ENCODE results near the gene APOBEC3C. TPM values are rescaled to one million over a fixed set of nuclear protein-coding genes. Genes with fewer than 3 reads are reported as not detected.

Gene APOBEC3C
- total RNA-seq (10 to 100 TPM; 25.7 to 36.1 TPM), polyA plus RNA-seq (ENCODE audit: insufficient read length in 6 of 6) (10 to 100 TPM; 22.3 to 27.8 (median 25.9) TPM)
- long read RNA-seq, donor 1, transcript APOBEC3C-201 (4 exons, 2,818 nt) = major isoform, 14 of 20 reads
- long read RNA-seq, donor 1, partial matches to known transcripts = 6 of 20 reads
- long read RNA-seq, donor 1, other reads (novel, unspliced or antisense) = 0 of 20 reads
- long read RNA-seq, donor 2, transcript APOBEC3C-201 (4 exons, 2,818 nt) = major isoform, 14 of 24 reads
- long read RNA-seq, donor 2, partial matches to known transcripts = 9 of 24 reads
- long read RNA-seq, donor 2, other reads (novel, unspliced or antisense) = 0 of 24 reads
- long read RNA-seq, donor 3, transcript APOBEC3C-201 (4 exons, 2,818 nt) = major isoform, 5 of 7 reads
- long read RNA-seq, donor 3, partial matches to known transcripts = 0 of 7 reads
- long read RNA-seq, donor 3, other reads (novel, unspliced or antisense) = 0 of 7 reads
- long read RNA-seq, donor 4, transcript APOBEC3C-201 (4 exons, 2,818 nt) = major isoform, 39 of 41 reads
- long read RNA-seq, donor 4, partial matches to known transcripts = 2 of 41 reads
- long read RNA-seq, donor 4, other reads (novel, unspliced or antisense) = 0 of 41 reads
- long read RNA-seq, donor 5, transcript APOBEC3C-201 (4 exons, 2,818 nt) = major isoform, 14 of 22 reads
- long read RNA-seq, donor 5, partial matches to known transcripts = 8 of 22 reads
- long read RNA-seq, donor 5, other reads (novel, unspliced or antisense) = 0 of 22 reads
- long read RNA-seq, donor 6, transcript APOBEC3C-201 (4 exons, 2,818 nt) = major isoform, 12 of 21 reads
- long read RNA-seq, donor 6, partial matches to known transcripts = 9 of 21 reads
- long read RNA-seq, donor 6, other reads (novel, unspliced or antisense) = 0 of 21 reads
- long read RNA-seq, donor 7, transcript APOBEC3C-201 (4 exons, 2,818 nt) = major isoform, 9 of 9 reads
- long read RNA-seq, donor 7, partial matches to known transcripts = 0 of 9 reads
- long read RNA-seq, donor 7, other reads (novel, unspliced or antisense) = 0 of 9 reads
- long read RNA-seq, donor 8, transcript APOBEC3C-201 (4 exons, 2,818 nt) = major isoform, 9 of 9 reads
- long read RNA-seq, donor 8, partial matches to known transcripts = 0 of 9 reads
- long read RNA-seq, donor 8, other reads (novel, unspliced or antisense) = 0 of 9 reads
- long read RNA-seq, donor 9 = 0 reads
- long read RNA-seq, donor 10, transcript APOBEC3C-201 (4 exons, 2,818 nt) = major isoform, 60 of 66 reads
- long read RNA-seq, donor 10, partial matches to known transcripts = 3 of 66 reads
- long read RNA-seq, donor 10, other reads (novel, unspliced or antisense) = 2 of 66 reads
- long read RNA-seq, donor 11, transcript APOBEC3C-201 (4 exons, 2,818 nt) = major isoform, 5 of 5 reads
- long read RNA-seq, donor 11, partial matches to known transcripts = 0 of 5 reads
- long read RNA-seq, donor 11, other reads (novel, unspliced or antisense) = 0 of 5 reads
- long read RNA-seq, donor 12, transcript APOBEC3C-201 (4 exons, 2,818 nt) = major isoform, 8 of 8 reads
- long read RNA-seq, donor 12, partial matches to known transcripts = 0 of 8 reads
- long read RNA-seq, donor 12, other reads (novel, unspliced or antisense) = 0 of 8 reads

GRCh38 chr22:39013942-39014722 lies at the start of gene APOBEC3C:
Gene APOBEC3C (plus strand): TSS chr22:39014257. CDS start chr22:39014363, 106 bp downstream.
- peak; percentile 68 to 86 (median 82) for DNase-seq
- no peak for TF ChIP-seq CTCF (IDR thresholded peaks at IDR 0.05)
- Histone ChIP-seq H3K4me3 (peak within 1 kb of the TSS; percentile 32 to 47), H3K4me1 (peaks cover 0 to 21% of the 10 kb centered on the region in 2 donors), H3K27me3 (no peaks in the 10 kb centered on the region), H3K9me3 (no peaks in the 10 kb centered on the region), H3K27ac (peak within 1 kb of the TSS; percentile 77 to 84), H3K36me3 (peaks cover 0 to 7% of the 10 kb centered on the region in 2 donors)
- intact Hi-C loops (cut with DNase I) = no loop called here
- ATAC-seq = peak; percentile 98

GRCh38 chr22:38964306-38964705 lies 49.8 kb upstream of the APOBEC3C start:
- Histone ChIP-seq H3K27me3 (no peaks in the 10 kb centered on the region), H3K9me3 (no peaks in the 10 kb centered on the region), H3K36me3 (no peaks in the 10 kb centered on the region), H3K4me3 (no peak overlapping the region), H3K27ac (no peak overlapping the region), H3K4me1 (peaks cover 0 to 26% of the 10 kb centered on the region in 2 donors)
- ATAC-seq = no peak
- no peak for TF ChIP-seq CTCF (IDR thresholded peaks at IDR 0.05)
- DNase-seq = no peak
- intact Hi-C loops (cut with DNase I) = no loop called here

GRCh38 chr22:38964989-38965388 lies 49.1 kb upstream of the APOBEC3C start:
- no peak for TF ChIP-seq CTCF (IDR thresholded peaks at IDR 0.05)
- H3K4me3 ChIP-seq = no peak overlapping the region
- ATAC-seq = no peak
- no peaks in the 10 kb centered on the region for H3K9me3 ChIP-seq
- H3K27ac ChIP-seq = no peak overlapping the region
- no peaks in the 10 kb centered on the region for H3K36me3 ChIP-seq
- DNase-seq = no peak
- intact Hi-C loops (cut with DNase I) = no loop called here
- H3K27me3 ChIP-seq = no peaks in the 10 kb centered on the region
- peaks cover 0 to 22% of the 10 kb centered on the region in 2 donors for H3K4me1 ChIP-seq

- DNase-seq = no peak
- Histone ChIP-seq H3K9me3 (no peaks in the 10 kb centered on the region), H3K36me3 (no peaks in the 10 kb centered on the region), H3K4me1 (peaks cover 0 to 22% of the 10 kb centered on the region in 2 donors), H3K4me3 (no peak overlapping the region), H3K27me3 (no peaks in the 10 kb centered on the region), H3K27ac (no peak overlapping the region)
- no peak for ATAC-seq
- intact Hi-C loops (cut with DNase I) = no loop called here
- TF ChIP-seq CTCF (IDR thresholded peaks at IDR 0.05) = no peak
Observed at GRCh38 chr22:38965614-38966379, 48.3 kb upstream of the APOBEC3C start.

All from left lung (tissue), 14 donors.